Dedifferentiated amniotic fluid mesenchymal stem cell (primary cell): ENCODE results near the gene LPIN1.

ENCODE experiments used
- DNase-seq: peaks from one replicate; pipeline ENCODE4 v3.0.0-alpha.2; 2016; ENCODE audit errors: extremely low spot score

Gene LPIN1

GRCh38 chr2:11865378-11865777 is 118.9 kb downstream of the LPIN1 start:
- DNase-seq: no peak

- no peak for DNase-seq
These were observed 119.4 kb downstream of the LPIN1 start for GRCh38 chr2:11865805-11866204.

GRCh38 chr2:11866358-11867335 is 120.2 kb downstream of the LPIN1 start:
- no peak for DNase-seq

- no peak for DNase-seq
These were observed 121.5 kb downstream of the LPIN1 start for GRCh38 chr2:11867926-11868325.

GRCh38 chr2:11869391-11869991 is 123.1 kb downstream of the LPIN1 start:
- DNase-seq: no peak

GRCh38 chr2:11870064-11870463 is 123.6 kb downstream of the LPIN1 start:
- no peak for DNase-seq

- no peak for DNase-seq
These were observed 124.2 kb downstream of the LPIN1 start for GRCh38 chr2:11870584-11870983.

GRCh38 chr2:11871421-11871820 is 125.0 kb downstream of the LPIN1 start:
- no peak for DNase-seq

GRCh38 chr2:11872247-11872947 is 126.0 kb downstream of the LPIN1 start:
- no peak for DNase-seq

- no peak for DNase-seq
These were observed 126.5 kb downstream of the LPIN1 start for GRCh38 chr2:11872948-11873269.

- DNase-seq: no peak
These were observed 127.1 kb downstream of the LPIN1 start for GRCh38 chr2:11873356-11874154.

- no peak for DNase-seq
These were observed 128.4 kb downstream of the LPIN1 start for GRCh38 chr2:11874861-11875260.

- DNase-seq: no peak
These were observed 129.0 kb downstream of the LPIN1 start for GRCh38 chr2:11875481-11875880.

- DNase-seq: no peak
These were observed 130.0 kb downstream of the LPIN1 start for GRCh38 chr2:11876436-11876835.

- no peak for DNase-seq
These were observed 130.5 kb downstream of the LPIN1 start for GRCh38 chr2:11876889-11877288.
